Measurements from ENCODE around the gene ADORA1. TPM values are rescaled to one million over a fixed set of nuclear protein-coding genes. Genes with fewer than 3 reads are reported as not detected.

ADORA1 gene
- total RNA-seq, 4 donors from 2014 or later, result 1.4 to 4.3 (median 2.6) TPM

DNA sequence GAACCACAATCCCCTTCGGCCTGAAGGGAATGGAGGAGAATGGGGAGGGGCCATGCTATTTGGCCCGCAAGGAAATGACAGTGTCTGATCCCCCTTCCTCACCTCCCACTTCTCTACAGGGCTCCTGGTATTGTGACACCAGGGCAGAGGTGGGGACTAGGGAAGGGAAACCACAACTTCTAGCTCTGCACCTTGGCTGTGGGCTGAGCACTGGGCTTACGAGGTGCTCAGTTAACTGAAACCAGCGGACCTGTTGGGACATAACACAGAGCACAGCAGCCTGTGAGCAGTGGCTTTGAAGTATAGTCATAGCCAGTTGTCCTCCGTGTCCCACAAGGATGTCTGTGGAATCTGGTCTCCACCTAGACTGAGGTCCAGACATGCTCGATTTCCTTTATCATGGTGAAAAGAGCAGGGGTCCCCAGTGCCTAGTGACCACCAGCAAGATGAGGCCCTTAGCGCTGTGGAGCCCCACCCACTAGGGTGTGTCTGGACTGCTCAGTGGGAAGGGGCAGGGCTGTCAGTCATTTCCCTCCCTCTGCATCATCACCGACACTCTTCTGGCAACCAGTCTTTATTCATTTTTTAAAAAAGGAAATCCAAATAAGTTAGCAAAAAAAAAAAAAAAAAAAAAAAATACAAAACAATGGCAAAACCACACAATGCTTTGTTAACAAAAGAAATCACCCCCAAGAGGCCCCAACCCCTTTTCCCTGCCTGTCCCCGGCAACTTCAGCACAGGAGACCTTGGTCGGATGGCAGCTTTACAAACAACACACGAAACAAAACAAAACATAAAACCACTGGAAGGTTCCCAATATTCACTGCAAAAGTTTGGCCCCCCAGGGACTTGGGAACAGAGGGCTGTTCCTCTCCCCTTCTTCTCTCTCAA, 44.7 kb upstream of the ADORA1 start:
- no peak for DNase-seq (ENCODE audit: low spot score)
- ATAC-seq (ENCODE audit: low FRiP score), result no peak
- TF ChIP-seq, protein P1, sequence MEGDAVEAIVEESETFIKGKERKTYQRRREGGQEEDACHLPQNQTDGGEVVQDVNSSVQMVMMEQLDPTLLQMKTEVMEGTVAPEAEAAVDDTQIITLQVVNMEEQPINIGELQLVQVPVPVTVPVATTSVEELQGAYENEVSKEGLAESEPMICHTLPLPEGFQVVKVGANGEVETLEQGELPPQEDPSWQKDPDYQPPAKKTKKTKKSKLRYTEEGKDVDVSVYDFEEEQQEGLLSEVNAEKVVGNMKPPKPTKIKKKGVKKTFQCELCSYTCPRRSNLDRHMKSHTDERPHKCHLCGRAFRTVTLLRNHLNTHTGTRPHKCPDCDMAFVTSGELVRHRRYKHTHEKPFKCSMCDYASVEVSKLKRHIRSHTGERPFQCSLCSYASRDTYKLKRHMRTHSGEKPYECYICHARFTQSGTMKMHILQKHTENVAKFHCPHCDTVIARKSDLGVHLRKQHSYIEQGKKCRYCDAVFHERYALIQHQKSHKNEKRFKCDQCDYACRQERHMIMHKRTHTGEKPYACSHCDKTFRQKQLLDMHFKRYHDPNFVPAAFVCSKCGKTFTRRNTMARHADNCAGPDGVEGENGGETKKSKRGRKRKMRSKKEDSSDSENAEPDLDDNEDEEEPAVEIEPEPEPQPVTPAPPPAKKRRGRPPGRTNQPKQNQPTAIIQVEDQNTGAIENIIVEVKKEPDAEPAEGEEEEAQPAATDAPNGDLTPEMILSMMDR (IDR thresholded peaks at IDR 0.05), result no peak

DNA sequence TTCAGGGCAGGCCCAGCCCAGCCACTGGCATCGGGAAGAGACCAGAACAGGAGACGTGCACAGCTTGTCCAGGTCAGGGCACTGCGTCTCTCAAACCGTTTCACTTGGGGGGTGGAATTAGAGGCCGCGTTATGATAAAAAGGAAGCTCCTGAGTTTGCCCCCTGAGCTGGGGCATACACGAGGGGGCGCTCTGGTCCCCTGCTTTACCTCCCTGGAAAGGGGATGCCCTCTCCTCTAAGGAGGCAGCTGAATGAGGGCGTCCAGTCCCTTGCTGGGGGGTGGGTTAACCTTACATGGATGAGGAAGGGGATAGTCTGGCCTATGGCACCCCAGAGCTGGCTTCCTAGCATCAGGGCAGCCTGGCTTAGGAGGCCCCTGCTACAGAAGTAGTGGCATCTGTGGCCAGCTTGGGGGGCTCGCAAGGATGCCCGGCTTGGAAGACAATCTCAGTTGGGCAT, 44.0 kb upstream of the ADORA1 start:
- DNase-seq (ENCODE audit: low spot score), result no peak
- no peak for ATAC-seq (ENCODE audit: low FRiP score)
- TF ChIP-seq, protein P1 (IDR thresholded peaks at IDR 0.05), result no peak

DNA sequence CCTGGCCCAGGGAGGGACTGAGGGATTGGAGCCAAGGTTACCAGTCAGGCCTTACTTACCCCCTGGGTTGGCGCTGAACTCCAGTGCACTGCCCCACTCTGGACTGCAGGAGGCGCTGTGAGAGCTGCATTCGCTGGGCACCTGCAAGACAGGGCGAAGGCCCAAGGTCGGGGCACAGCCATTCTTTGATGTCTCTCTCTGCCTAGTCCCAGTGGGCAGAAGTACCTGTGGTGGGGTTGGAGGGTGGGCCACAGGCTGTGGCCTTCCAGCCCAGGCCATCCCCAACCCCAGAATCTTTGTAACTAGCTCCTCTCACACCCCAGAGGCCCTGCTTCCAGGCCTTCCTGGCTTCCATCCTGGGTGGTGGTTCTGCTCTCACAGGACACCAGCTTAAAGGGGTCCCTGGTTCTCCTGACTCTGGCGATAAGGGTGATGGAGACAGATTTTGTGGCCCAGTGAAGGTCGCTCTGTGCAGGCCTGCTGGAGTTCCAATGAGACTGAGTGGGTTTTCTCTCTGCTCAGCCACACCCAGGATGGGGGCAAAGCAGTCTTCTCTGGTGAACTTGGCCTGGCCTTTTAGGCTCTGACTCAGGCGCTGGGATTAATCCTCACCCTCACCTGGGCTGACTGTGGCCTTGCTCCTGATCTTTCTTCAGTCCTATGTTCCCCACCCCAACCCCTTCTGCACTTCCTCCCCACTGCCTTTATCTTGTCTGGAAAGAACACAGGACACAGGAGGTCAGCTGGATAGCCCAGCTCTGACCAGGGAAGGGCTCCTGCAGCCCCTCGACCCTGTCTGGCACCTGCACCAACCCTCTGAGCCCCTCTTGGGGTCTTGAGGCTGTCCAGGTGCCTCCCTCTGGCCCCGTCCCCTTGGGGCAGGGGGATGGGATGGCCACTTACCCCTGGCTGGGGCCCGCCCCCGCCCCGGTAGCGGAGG, 42.7 kb upstream of the ADORA1 start:
- TF ChIP-seq, protein P1 (IDR thresholded peaks at IDR 0.05), result no peak
- ATAC-seq (ENCODE audit: low FRiP score) (no peak), DNase-seq (ENCODE audit: low spot score) (no peak)

DNA sequence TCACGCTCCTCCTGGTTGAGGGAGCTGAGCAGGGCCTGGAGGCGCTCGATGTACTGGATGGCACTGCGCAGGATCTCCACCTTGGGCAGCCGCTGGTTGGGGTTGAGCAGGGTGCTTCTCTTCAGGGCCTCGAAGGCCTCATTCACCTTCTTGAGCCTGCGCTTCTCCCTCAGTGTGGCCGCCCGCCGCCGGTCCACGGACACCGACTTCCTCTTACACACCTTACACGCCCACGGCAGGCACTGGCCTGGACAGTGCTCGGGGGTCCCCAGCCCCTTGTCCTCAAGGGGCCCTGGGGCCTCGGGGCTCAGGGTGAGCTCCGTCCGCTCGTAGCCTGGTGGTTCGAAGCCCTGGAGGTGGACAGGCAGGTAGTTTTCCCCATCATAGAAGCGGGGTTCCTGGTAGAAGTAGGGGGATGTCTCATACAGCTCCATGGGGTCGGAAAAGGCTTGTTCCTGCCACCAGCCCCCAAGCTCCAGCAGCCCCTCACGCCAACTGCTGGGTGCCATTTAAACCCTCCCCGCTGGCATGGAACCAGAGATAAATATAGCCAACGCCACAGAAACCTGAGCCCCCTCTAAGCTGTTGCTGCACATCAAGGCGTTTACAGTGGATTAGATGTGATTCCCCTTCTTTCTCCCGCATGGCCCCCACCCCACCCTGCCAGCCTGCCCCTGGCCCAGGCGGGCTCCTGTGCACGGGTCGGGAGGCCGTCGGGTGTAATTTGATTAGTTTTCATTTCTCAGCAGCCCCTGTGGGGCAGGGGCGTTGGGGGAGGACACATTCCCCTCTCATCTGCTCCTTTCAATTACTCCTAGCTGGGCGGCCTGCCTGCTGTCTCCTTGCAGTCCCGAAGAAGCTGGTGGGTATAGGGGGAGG, 41.8 kb upstream of the ADORA1 start, which contains the start of gene MYOG:
MYOG (minus strand) TSS at position 485 of the 879 bp plus-strand sequence; CDS start at position 434, 51 bp downstream.
- DNase-seq (ENCODE audit: low spot score) (no peak), ATAC-seq (ENCODE audit: low FRiP score) (no peak)

DNA sequence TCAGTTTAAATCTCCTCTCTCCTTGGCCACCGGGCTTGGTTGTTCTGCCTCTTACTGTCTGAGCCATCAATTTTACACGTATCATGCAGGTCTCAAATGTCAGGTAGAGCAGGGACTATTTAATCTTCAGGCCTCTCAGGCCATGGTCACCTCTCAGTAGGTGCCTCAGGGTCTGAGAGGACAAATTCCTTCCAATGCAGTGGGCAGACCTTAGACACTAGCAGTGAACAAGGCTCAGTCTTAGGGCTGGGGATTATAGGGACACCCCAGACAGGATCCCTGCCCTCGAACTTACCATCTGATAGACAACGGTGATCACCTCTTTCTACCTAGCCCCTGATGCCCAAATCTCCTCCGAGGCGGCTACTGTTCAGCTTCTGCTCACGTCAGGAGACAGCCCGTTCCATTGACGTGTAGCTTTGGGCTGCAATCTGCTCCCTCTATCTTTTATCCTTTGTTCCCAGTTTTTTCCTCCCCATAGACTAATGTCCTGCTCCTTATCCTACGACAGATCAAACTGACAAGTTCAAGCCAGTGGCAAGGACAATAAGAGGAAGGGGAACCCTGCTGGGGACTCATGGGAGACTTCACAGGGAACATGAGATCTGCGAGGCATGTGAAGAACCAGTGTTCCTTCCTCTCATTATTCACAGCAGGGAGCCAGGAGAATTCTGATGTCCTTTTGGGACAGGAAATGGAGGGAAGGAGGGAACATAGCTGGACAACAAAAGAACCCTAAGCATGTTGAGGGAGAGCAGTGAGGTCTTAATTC, 40.3 kb upstream of the ADORA1 start:
- TF ChIP-seq, protein P1 (IDR thresholded peaks at IDR 0.05), result no peak
- no peak for DNase-seq (ENCODE audit: low spot score)
- ATAC-seq (ENCODE audit: low FRiP score), result no peak

More for the DNA sequence above, 41.8 kb upstream of the ADORA1 start, which contains the start of gene MYOG:
- TF ChIP-seq, protein P1 (IDR thresholded peaks at IDR 0.05), result no peak

Data from omental fat pad (tissue), 4 donors.